Fibroblast of the aortic adventitia (primary cell): ENCODE data around the gene SCN5A. TPM values are rescaled to one million over a fixed set of nuclear protein-coding genes. Genes with fewer than 3 reads are reported as not detected.

Experiments
- DNase-seq: peaks from one replicate; pipeline ENCODE4 v3.0.0-alpha.2; 2010; ENCODE audit warnings: low read depth
- H3K4me3 ChIP-seq: 2 replicates; pipeline ENCODE4 v1.5.1; 2011; ENCODE audit warnings: low read depth, mild to moderate bottlenecking, control low read depth, low read length, moderate library complexity
- total RNA-seq: library from RNA; depleted of rRNA; stranded (reverse); fragments of >200 nt; gene quantifications from 2 replicates; pipeline ENCODE4 v1.2.3, GENCODE V29; 2012; ENCODE audit warnings: low replicate concordance
- TF ChIP-seq, protein P1 (sequence below): IDR thresholded peaks from 2 replicates; pipeline ENCODE4 v1.5.1; 2011; ENCODE audit warnings: mild to moderate bottlenecking, low read length, control low read depth, inconsistent platforms; ENCODE audit not compliant: insufficient read depth

SCN5A gene
- total RNA-seq, 1 donor: 0.99 TPM

- DNase-seq: no peak
- H3K4me3 ChIP-seq: no peak overlapping the region
- TF ChIP-seq, protein P1, sequence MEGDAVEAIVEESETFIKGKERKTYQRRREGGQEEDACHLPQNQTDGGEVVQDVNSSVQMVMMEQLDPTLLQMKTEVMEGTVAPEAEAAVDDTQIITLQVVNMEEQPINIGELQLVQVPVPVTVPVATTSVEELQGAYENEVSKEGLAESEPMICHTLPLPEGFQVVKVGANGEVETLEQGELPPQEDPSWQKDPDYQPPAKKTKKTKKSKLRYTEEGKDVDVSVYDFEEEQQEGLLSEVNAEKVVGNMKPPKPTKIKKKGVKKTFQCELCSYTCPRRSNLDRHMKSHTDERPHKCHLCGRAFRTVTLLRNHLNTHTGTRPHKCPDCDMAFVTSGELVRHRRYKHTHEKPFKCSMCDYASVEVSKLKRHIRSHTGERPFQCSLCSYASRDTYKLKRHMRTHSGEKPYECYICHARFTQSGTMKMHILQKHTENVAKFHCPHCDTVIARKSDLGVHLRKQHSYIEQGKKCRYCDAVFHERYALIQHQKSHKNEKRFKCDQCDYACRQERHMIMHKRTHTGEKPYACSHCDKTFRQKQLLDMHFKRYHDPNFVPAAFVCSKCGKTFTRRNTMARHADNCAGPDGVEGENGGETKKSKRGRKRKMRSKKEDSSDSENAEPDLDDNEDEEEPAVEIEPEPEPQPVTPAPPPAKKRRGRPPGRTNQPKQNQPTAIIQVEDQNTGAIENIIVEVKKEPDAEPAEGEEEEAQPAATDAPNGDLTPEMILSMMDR: no peak
Observed at GRCh38 chr3:38600551-38600950, 48.9 kb downstream of the SCN5A start.

DNA sequence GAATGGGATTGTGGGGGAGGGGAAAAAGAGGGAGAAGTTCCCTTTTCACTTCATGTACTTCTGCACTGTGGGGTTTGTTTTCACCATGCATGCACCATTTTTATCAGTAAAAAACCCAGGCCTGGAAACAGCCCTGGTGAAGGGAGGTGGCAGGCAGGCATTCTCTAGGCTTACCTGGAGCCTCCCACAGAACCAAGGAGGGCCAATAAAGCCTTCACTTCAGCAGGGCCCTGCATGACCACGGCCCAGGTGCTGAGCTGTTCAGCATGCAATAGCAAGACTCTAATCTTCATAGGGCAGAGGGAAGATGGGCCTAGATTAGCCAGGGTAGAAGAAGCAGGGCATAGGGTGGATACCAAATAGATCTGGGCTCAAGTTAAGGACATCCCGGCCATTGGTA, 49.6 kb downstream of the SCN5A start:
- H3K4me3 ChIP-seq: no peak overlapping the region
- no peak for DNase-seq
- TF ChIP-seq, protein P1: no peak

DNA sequence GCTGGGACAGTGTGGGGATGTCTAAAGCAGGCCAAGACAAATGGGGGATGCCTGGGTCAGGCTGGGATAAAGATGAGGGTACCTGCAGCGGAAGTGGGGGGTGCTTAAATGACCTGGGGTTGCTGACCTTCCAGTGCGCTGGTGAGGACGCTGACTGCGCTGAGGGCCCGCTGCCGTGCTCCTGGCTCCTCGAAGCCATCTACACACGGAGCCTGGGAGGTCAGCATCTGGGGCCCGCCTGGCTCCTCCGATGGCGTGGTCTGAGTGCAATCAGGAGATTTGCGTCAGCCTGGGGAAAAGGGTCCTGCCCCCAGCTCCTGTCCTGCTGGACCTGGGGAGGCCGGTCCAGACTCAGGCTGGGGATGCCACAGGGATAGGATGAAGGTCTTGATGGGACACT, 50.7 kb downstream of the SCN5A start:
- TF ChIP-seq, protein P1: no peak
- no peak for DNase-seq
- H3K4me3 ChIP-seq: no peak overlapping the region

- H3K4me3 ChIP-seq: no peak overlapping the region
- DNase-seq: no peak
- TF ChIP-seq, protein P1: no peak
Observed at GRCh38 chr3:38597502-38598060, 51.9 kb downstream of the SCN5A start.

- no peak overlapping the region for H3K4me3 ChIP-seq
- no peak for DNase-seq
- TF ChIP-seq, protein P1: no peak
Observed at GRCh38 chr3:38595393-38595792, 54.1 kb downstream of the SCN5A start.

GRCh38 chr3:38590521-38590920, 59.0 kb downstream of the SCN5A start:
- TF ChIP-seq, protein P1: no peak
- H3K4me3 ChIP-seq: no peak overlapping the region
- DNase-seq: no peak
